Measurements from ENCODE around the gene RGL2. TPM values are rescaled to one million over a fixed set of nuclear protein-coding genes. Genes with fewer than 3 reads are reported as not detected.

Gene RGL2
- total and polyA plus RNA-seq, 7 experiments from 2014 or later: 4.1 to 76.8 (median 54.8) TPM

DNA sequence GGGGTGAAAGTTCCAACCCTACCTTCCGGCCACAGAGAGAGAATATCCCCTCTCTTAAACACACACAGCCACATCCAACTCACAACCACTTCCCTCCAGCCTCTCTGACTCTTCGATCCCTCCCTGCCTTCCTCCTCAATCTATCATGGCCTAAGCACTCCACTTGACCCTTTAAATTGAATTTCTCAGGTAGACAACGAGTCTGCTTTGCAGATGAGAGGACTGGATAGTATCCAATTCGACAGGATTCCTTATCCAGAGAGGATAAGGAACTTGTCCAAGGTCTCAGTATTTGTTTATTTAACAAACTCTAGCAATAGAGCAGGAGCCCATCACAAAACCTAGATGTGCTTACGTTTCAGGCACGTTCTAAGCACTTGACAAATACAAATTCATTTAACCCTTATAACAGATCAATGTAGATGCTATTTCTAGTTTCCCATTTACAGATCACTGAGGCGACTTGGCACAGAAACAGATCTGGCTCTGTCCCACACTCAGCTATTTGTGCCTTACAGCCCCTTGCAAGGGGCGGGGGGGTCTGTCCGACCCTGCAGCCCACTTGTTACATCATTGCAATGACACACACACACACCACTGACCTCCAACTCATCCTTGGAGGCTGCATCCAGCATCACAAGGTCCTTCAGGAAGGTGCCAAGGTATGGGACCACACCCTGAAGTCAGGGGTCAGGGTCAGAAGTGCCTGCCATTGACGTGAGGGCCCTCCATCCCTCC, 4.5 kb downstream of the RGL2 start:
- Mint-ChIP-seq H3K27me3 (peaks cover 0 to 3% (median 0%) of the 10 kb centered on the region in 5 donors), H3K4me3 (no peak overlapping the region), H3K4me1 (peaks cover 26 to 41% (median 34%) of the 10 kb centered on the region in 7 donors), H3K27ac (peak overlapping the region in 5 of 9 donors; percentile 17 to 48 (median 43)), H3K36me3 (peaks cover 0 to 19% (median under 1%) of the 10 kb centered on the region in 5 donors), H3K9me3 (peaks cover 0 to 6% (median 0%) of the 10 kb centered on the region in 11 donors)
- CTCF ChIA-PET: no interaction called here
- H3K27ac ChIP-seq (ENCODE audit: low read depth, low read length): no peak overlapping the region
- H3K9me3 ChIP-seq (ENCODE audit: control insufficient read depth in 2 of 3, low read length in 3 of 3): no peaks in the 10 kb centered on the region
- POLR2A ChIA-PET: interaction anchor here (0.6 to 0.9 kb wide), 2 partner anchors 22 to 23 kb away, joined by 3 read pairs; partner anchors contain the start of genes RPS18, VPS52 and ZBTB22
- no peak overlapping the region for H3K4me3 ChIP-seq (ENCODE audit: low read length)
- ATAC-seq (no peak), DNase-seq (no peak)
- peaks cover 0 to 75% (median 4%) of the 10 kb centered on the region in 3 experiments for H3K36me3 ChIP-seq (ENCODE audit: control insufficient read depth in 2 of 3, insufficient read depth in 3 of 3, low read length in 3 of 3)
- no peaks in the 10 kb centered on the region for H3K27me3 ChIP-seq (ENCODE audit: control insufficient read depth in 2 of 2, insufficient read depth in 2 of 2, low read length in 2 of 2)
- peaks cover 15% of the 10 kb centered on the region in 2 donors for H3K4me1 ChIP-seq (ENCODE audit: control insufficient read depth in 2 of 2, insufficient read depth in 2 of 2, low read length in 2 of 2)
- intact Hi-C loops (cut with micrococcal nuclease): no loop called here

DNA sequence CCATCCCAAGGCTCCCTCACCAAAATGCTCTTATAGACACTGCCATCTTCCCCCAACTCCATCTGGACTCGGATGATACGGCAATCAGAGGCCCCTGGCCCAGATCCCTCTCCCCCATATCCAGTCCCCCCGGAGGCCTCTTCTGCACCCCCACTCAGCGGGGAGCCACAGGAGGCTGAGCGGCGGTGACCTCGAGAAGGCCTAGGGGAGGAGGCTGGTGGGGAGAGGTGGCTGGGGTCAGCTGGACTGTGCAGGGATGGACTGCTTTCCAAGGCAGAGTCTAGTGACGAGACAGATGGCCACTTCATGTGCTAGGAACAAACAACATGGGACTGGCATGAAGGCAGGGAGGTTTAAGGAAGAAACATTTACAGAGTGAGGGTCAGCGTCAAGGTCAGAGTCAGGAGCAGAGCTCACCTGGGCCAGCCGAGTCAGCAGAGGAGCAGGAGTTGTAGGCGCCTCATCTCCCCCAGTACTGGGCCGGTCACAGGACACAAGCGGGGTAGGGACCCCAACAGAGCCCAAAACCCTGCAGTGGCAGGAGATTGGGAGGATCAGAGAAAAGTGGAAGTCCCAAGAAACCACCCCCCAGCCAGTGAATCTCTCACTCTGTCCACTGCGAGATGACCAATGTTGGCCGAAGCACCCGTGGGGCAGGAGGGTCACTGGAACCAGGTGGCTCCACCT, 5.6 kb downstream of the RGL2 start:
- CTCF ChIA-PET: no interaction called here
- Mint-ChIP-seq H3K4me1 (peaks cover 24 to 49% (median 42%) of the 10 kb centered on the region in 7 donors), H3K9me3 (peaks cover 0 to 4% (median 0%) of the 10 kb centered on the region in 11 donors), H3K27me3 (peaks cover 0 to 2% (median 0%) of the 10 kb centered on the region in 5 donors), H3K36me3 (peaks cover 0 to 21% (median 4%) of the 10 kb centered on the region in 5 donors), H3K4me3 (no peak overlapping the region), H3K27ac (peak overlapping the region in 1 of 9 donors; percentile 32)
- POLR2A ChIA-PET: interaction anchor here (5.5 to 6.9 kb wide), 2 partner anchors 15 to 21 kb away, joined by 90 to 123 read pairs; partner anchors contain the start of genes B3GALT4, RPS18 and VPS52
- Histone ChIP-seq H3K9me3 (ENCODE audit: control insufficient read depth in 2 of 3, low read length in 3 of 3) (no peaks in the 10 kb centered on the region), H3K4me3 (ENCODE audit: low read length) (no peak overlapping the region), H3K36me3 (ENCODE audit: control insufficient read depth in 2 of 3, insufficient read depth in 3 of 3, low read length in 3 of 3) (peaks cover 0 to 71% (median 4%) of the 10 kb centered on the region in 3 experiments), H3K27ac (ENCODE audit: low read depth, low read length) (no peak overlapping the region), H3K27me3 (ENCODE audit: control insufficient read depth in 2 of 2, insufficient read depth in 2 of 2, low read length in 2 of 2) (no peaks in the 10 kb centered on the region), H3K4me1 (ENCODE audit: control insufficient read depth in 2 of 2, insufficient read depth in 2 of 2, low read length in 2 of 2) (peaks cover 19 to 21% of the 10 kb centered on the region in 2 donors)
- intact Hi-C loops (cut with micrococcal nuclease): no loop called here
- ATAC-seq: no peak
- DNase-seq: no peak

DNA sequence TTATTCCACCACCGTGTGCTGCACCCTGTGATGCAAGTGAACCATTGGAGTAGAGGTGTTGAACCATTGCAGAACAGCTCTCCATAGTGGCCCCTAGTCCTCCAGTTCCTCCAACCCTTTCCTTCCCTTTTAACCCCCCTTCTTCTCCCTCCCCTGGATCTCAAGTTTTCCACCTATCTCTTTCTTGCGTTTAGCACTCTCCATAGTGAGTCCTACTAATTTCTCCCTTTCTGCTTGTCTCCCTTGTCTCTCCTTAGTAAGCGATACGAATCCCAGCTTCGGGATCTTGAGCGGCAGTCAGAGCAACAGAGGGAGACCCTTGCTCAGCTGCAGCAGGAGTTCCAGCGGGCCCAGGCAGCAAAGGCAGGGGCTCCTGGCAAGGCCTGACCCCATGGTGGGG, 8.3 kb downstream of the RGL2 start:
- no peak overlapping the region for H3K4me3 ChIP-seq (ENCODE audit: low read length)
- peaks cover 32 to 51% (median 45%) of the 10 kb centered on the region in 7 donors for H3K4me1 Mint-ChIP-seq
- peak overlapping the region in 8 of 9 donors; percentile 38 to 93 (median 89) for H3K27ac Mint-ChIP-seq
- no peak for ATAC-seq
- CTCF ChIA-PET: interaction anchor here (0.5 to 2.4 kb wide), 5 partner anchors 10 to 170 kb away, joined by 3 to 13 read pairs (median 3); partner anchors contain the start of genes RPS18 and VPS52
- POLR2A ChIA-PET: interaction anchor here (0.9 to 6.9 kb wide), 6 partner anchors 8 to 54 kb away, joined by 3 to 123 read pairs (median 44); partner anchors contain the start of genes B3GALT4, RGL2, RPS18 and VPS52
- H3K4me3 Mint-ChIP-seq: peak overlapping the region; percentile 89 to 99 (median 98)
- H3K27me3 Mint-ChIP-seq: no peaks in the 10 kb centered on the region
- intact Hi-C loops (cut with micrococcal nuclease): no loop called here
- peak overlapping the region; percentile 80 for H3K27ac ChIP-seq (ENCODE audit: low read depth, low read length)
- no peaks in the 10 kb centered on the region for H3K9me3 ChIP-seq (ENCODE audit: control insufficient read depth in 2 of 3, low read length in 3 of 3)
- no peak for DNase-seq
- peaks cover 0 to 70% (median 9%) of the 10 kb centered on the region in 3 experiments for H3K36me3 ChIP-seq (ENCODE audit: control insufficient read depth in 2 of 3, insufficient read depth in 3 of 3, low read length in 3 of 3)
- H3K27me3 ChIP-seq (ENCODE audit: control insufficient read depth in 2 of 2, insufficient read depth in 2 of 2, low read length in 2 of 2): no peaks in the 10 kb centered on the region
- peaks cover 19 to 20% of the 10 kb centered on the region in 2 donors for H3K4me1 ChIP-seq (ENCODE audit: control insufficient read depth in 2 of 2, insufficient read depth in 2 of 2, low read length in 2 of 2)
- peaks cover 0 to 3% (median 0%) of the 10 kb centered on the region in 11 donors for H3K9me3 Mint-ChIP-seq
- H3K36me3 Mint-ChIP-seq: peaks cover 4 to 33% (median 11%) of the 10 kb centered on the region in 5 donors

DNA sequence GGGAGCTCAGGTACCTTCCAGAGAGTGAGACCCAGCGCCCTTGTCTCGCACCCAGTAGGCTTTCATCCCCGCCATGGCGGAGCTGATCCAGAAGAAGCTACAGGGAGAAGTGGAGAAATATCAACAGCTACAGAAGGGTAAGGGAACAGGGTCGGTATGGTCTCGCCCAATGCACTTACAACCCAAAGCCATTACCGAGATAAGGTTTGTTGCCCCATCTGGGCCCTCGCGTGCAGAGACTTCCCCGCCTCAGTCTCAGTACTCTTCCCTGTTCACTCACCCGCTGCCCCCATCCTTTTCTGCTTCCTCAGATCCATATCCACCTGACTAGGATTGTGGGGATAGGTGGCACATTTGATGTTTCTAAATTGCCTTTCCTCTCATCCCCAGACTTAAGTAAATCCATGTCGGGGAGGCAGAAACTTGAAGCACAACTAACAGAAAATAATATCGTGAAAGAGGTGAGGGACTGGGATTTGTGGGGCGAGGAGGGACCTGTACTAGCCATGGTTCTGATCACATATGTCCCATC, 8.9 kb downstream of the RGL2 start:
- H3K27me3 ChIP-seq (ENCODE audit: control insufficient read depth in 2 of 2, insufficient read depth in 2 of 2, low read length in 2 of 2): no peaks in the 10 kb centered on the region
- ATAC-seq (peak; percentile 19), DNase-seq (no peak)
- H3K36me3 ChIP-seq (ENCODE audit: control insufficient read depth in 2 of 3, insufficient read depth in 3 of 3, low read length in 3 of 3): peaks cover 0 to 70% (median 9%) of the 10 kb centered on the region in 3 experiments
- peak overlapping the region; percentile 80 for H3K27ac ChIP-seq (ENCODE audit: low read depth, low read length)
- H3K4me1 ChIP-seq (ENCODE audit: control insufficient read depth in 2 of 2, insufficient read depth in 2 of 2, low read length in 2 of 2): peaks cover 19 to 20% of the 10 kb centered on the region in 2 donors
- peak overlapping the region; percentile 89 to 98 (median 92) for H3K27ac Mint-ChIP-seq
- H3K4me1 Mint-ChIP-seq: peaks cover 32 to 51% (median 45%) of the 10 kb centered on the region in 7 donors
- no peaks in the 10 kb centered on the region for H3K9me3 ChIP-seq (ENCODE audit: control insufficient read depth in 2 of 3, low read length in 3 of 3)
- POLR2A ChIA-PET: interaction anchor here (0.6 to 6.9 kb wide), 12 partner anchors 8 to 1097 kb away, joined by 3 to 123 read pairs (median 8); partner anchors contain the start of genes B3GALT4, RGL2, RING1 and RPS18
- peak overlapping the region; percentile 97 for H3K4me3 ChIP-seq (ENCODE audit: low read length)
- peak overlapping the region; percentile 89 to 99 (median 98) for H3K4me3 Mint-ChIP-seq
- H3K9me3 Mint-ChIP-seq: peaks cover 0 to 3% (median 0%) of the 10 kb centered on the region in 11 donors
- H3K36me3 Mint-ChIP-seq: peaks cover 4 to 33% (median 11%) of the 10 kb centered on the region in 5 donors
- CTCF ChIA-PET: interaction anchor here (0.5 to 2.4 kb wide), 6 partner anchors 11 to 101 kb away, joined by 3 to 13 read pairs (median 8); partner anchors contain the start of genes B3GALT4, RPS18 and VPS52
- intact Hi-C loops (cut with micrococcal nuclease): loop anchor here (1.0 to 5.0 kb wide), 12 partner anchors 9 to 281 kb away; partner anchors contain the start of genes B3GALT4 (in 2 of the 2), RXRB (in 2 of the 2), SLC39A7 (in 2 of the 2) and VPS52 (in 2 of the 2)
- H3K27me3 Mint-ChIP-seq: no peaks in the 10 kb centered on the region

DNA sequence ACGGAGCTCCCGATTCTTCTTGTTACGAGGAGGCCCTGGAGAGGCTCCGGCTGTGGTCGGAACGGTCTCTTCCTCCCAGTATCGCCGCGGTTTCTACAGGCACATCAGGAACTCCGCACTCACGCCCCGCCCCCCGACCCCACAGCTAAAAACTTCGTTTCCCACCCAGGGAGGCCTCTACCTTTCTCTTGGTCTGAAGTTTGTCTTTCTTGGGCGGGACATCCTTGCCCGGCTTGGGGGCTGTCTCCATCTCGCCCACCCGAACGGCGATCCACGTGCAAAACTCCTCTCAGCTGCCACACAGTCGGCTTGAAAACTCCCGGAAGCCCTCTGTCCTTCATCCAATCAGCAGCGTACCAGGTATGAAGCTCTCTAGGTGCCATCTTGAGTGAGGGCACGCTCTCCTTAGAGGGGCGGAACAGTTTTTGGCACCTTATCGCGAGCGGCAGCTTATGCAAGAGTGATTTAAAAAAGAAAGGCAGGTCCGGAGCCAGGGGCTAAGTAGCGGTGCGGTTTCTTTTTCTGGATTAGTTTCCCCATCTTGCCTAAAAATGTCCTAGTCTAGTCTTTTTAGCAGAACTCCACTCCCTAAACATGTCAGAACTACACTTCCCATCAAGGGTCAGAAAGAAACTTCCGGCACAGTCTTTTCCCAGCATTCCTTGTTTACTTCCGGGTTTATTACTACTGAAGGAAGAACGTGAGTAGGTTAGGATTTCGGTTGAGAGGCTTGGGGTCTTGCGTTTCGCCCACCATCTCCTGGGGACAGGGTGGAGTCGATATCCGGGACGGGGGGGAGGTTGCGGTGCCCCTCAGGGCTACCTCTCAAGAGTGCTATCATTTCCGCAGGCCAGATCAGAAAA, 9.6 kb downstream of the RGL2 start, which contains the start of the genes PFDN6 and WDR46:
PFDN6 (plus strand) TSS at position 681 of the 863 bp plus-strand sequence. CDS start 256 bp downstream, outside the sequence.
WDR46 (minus strand) TSS at position 319 of the 863 bp plus-strand sequence; CDS start at position 250, 69 bp downstream.
- peaks cover 4 to 32% (median 11%) of the 10 kb centered on the region in 5 donors for H3K36me3 Mint-ChIP-seq
- POLR2A ChIA-PET: interaction anchor here (0.6 to 6.9 kb wide), 15 partner anchors 9 to 1096 kb away, joined by 3 to 123 read pairs (median 8); partner anchors contain the start of genes B3GALT4, RGL2, RING1 and RPS18
- Histone ChIP-seq H3K4me1 (ENCODE audit: control insufficient read depth in 2 of 2, insufficient read depth in 2 of 2, low read length in 2 of 2) (peaks cover 19 to 20% of the 10 kb centered on the region in 2 donors), H3K36me3 (ENCODE audit: control insufficient read depth in 2 of 3, insufficient read depth in 3 of 3, low read length in 3 of 3) (peaks cover 0 to 70% (median 5%) of the 10 kb centered on the region in 3 experiments), H3K4me3 (ENCODE audit: low read length) (peak within 1 kb of the TSS; percentile 97), H3K27me3 (ENCODE audit: control insufficient read depth in 2 of 2, insufficient read depth in 2 of 2, low read length in 2 of 2) (no peaks in the 10 kb centered on the region), H3K9me3 (ENCODE audit: control insufficient read depth in 2 of 3, low read length in 3 of 3) (no peaks in the 10 kb centered on the region), H3K27ac (ENCODE audit: low read depth, low read length) (peak within 1 kb of the TSS; percentile 80)
- peaks cover 0 to 3% (median 0%) of the 10 kb centered on the region in 11 donors for H3K9me3 Mint-ChIP-seq
- DNase-seq (peak; percentile 55 to 90 (median 87)), ATAC-seq (peak; percentile 96)
- H3K27me3 Mint-ChIP-seq: no peaks in the 10 kb centered on the region
- intact Hi-C loops (cut with micrococcal nuclease): loop anchor here (1.0 to 5.0 kb wide), 12 partner anchors 10 to 282 kb away; partner anchors contain the start of genes B3GALT4 (in 2 of the 2), RXRB (in 2 of the 2), SLC39A7 (in 2 of the 2) and VPS52 (in 2 of the 2)
- H3K27ac Mint-ChIP-seq: peak within 1 kb of the TSS; percentile 89 to 98 (median 92)
- H3K4me3 Mint-ChIP-seq: peak within 1 kb of the TSS; percentile 89 to 99 (median 98)
- peaks cover 32 to 51% (median 45%) of the 10 kb centered on the region in 7 donors for H3K4me1 Mint-ChIP-seq
- CTCF ChIA-PET: interaction anchor here (0.7 to 2.4 kb wide), 6 partner anchors 11 to 102 kb away, joined by 3 to 13 read pairs (median 8); partner anchors contain the start of genes B3GALT4, RPS18 and VPS52
